CD8-positive, alpha-beta memory T cell (primary cell): Measurements from ENCODE around the gene ANTXR2. TPM values are rescaled to one million over a fixed set of nuclear protein-coding genes. Genes with fewer than 3 reads are reported as not detected.
A peak's percentile ranks its signal among the peaks of the same experiment; 100 is the strongest.

Experiments used
- CTCF ChIA-PET: fragments of 350-600 bp; sonication (Branson Sonifier 250); formaldehyde crosslinking; loops from one replicate; lab custom pipeline; 2021; ENCODE audit warnings: antibody characterized with exemption; lab: Charles Lee
- POLR2A ChIA-PET: fragments of 350-600 bp; sonication (Branson Sonifier 250); formaldehyde crosslinking; loops from one replicate; lab custom pipeline; 2021; ENCODE audit warnings: antibody characterized with exemption; lab: Charles Lee
- DNase-seq, 5 donors: peaks; one replicate each; pipeline versions ENCODE4 v3.0.0 to v3.0.0-alpha.2; 2020 to 2022; ENCODE audit warnings: mixed read lengths in 1 of 5
- H3K27ac ChIP-seq: one replicate; pipeline ENCODE4 v1.7.0; 2013; ENCODE audit warnings: low read depth, mild to moderate bottlenecking, low read length, moderate library complexity
- H3K27me3 ChIP-seq: 2 replicates; pipeline ENCODE4 v1.7.0; 2013; ENCODE audit warnings: low read length, mild to moderate bottlenecking; ENCODE audit not compliant: insufficient read depth, poor library complexity, severe bottlenecking
- H3K36me3 ChIP-seq: 2 replicates; pipeline ENCODE4 v1.7.0; 2013; ENCODE audit warnings: mild to moderate bottlenecking, low read length, moderate library complexity; ENCODE audit not compliant: insufficient read depth
- H3K4me1 ChIP-seq: 2 replicates; pipeline ENCODE4 v1.7.0; 2013; ENCODE audit warnings: mild to moderate bottlenecking, low read length, moderate library complexity; ENCODE audit not compliant: insufficient read depth
- H3K4me3 ChIP-seq: 2 replicates; pipeline ENCODE4 v1.7.0; 2013; ENCODE audit warnings: mild to moderate bottlenecking, low read length
- H3K9me3 ChIP-seq: 2 replicates; pipeline ENCODE4 v1.7.0; 2013; ENCODE audit warnings: mild to moderate bottlenecking, low read length
- H3K27ac Mint-ChIP-seq, 8 donors: one replicate each; pipeline ENCODE4 v1.8.0; 2020 to 2021; ENCODE audit warnings: mixed read lengths in 8 of 8, mild to moderate bottlenecking in 6 of 8, inconsistent platforms in 3 of 8, moderate library complexity in 3 of 8
- H3K27me3 Mint-ChIP-seq, 2 donors: one replicate each; pipeline ENCODE4 v1.8.0; 2020 to 2021; ENCODE audit warnings: mixed read lengths in 2 of 2, mild to moderate bottlenecking in 1 of 2, moderate library complexity in 1 of 2
- H3K36me3 Mint-ChIP-seq, 3 donors: one replicate each; pipeline ENCODE4 v1.8.0; 2020 to 2021; ENCODE audit warnings: mixed read lengths in 3 of 3, inconsistent platforms in 1 of 3, mild to moderate bottlenecking in 1 of 3
- H3K4me1 Mint-ChIP-seq, 3 donors: one replicate each; pipeline ENCODE4 v1.8.0; 2020 to 2021; ENCODE audit warnings: mixed read lengths in 3 of 3, inconsistent platforms in 1 of 3, mild to moderate bottlenecking in 1 of 3
- H3K4me3 Mint-ChIP-seq, 7 donors: one replicate each; pipeline ENCODE4 v1.8.0; 2020 to 2021; ENCODE audit warnings: mixed read lengths in 7 of 7, mild to moderate bottlenecking in 6 of 7, moderate library complexity in 4 of 7, inconsistent platforms in 2 of 7
- H3K9me3 Mint-ChIP-seq, 5 donors: one replicate each; pipeline ENCODE4 v1.8.0; 2020 to 2022; ENCODE audit warnings: mixed read lengths in 5 of 5, mild to moderate bottlenecking in 3 of 5, moderate library complexity in 2 of 5, inconsistent platforms in 1 of 5
- polyA plus RNA-seq: library from polyadenylated mRNA; unstranded; fragments of 300-500 nt; fragmentation: Illumina TruSeq; gene quantifications from one replicate; pipeline ENCODE4 v1.2.3, GENCODE V29; 2021
- total RNA-seq, 2 experiments: library from RNA; stranded (reverse); gene quantifications; one replicate each; pipeline ENCODE4 v1.2.3, GENCODE V29; 2021

Gene ANTXR2
- total and polyA plus RNA-seq, 3 experiments from 2014 or later: 18.2 to 44.2 (median 20.6) TPM

- DNase-seq: no peak
- Mint-ChIP-seq H3K27me3 (no peaks in the 10 kb centered on the region), H3K4me3 (no peak overlapping the region), H3K4me1 (peaks cover 24 to 44% (median 42%) of the 10 kb centered on the region in 3 donors), H3K36me3 (peaks cover 3 to 21% (median 11%) of the 10 kb centered on the region in 3 donors), H3K27ac (peak overlapping the region in 1 of 8 donors; percentile 38), H3K9me3 (no peaks in the 10 kb centered on the region)
- ChIA-PET POLR2A (no interaction called here), CTCF (no interaction called here)
- H3K36me3 ChIP-seq: no peaks in the 10 kb centered on the region
- H3K27me3 ChIP-seq: no peaks in the 10 kb centered on the region
- H3K4me1 ChIP-seq: peaks cover 22% of the 10 kb centered on the region
- H3K9me3 ChIP-seq: no peaks in the 10 kb centered on the region
- no peak overlapping the region for H3K4me3 ChIP-seq
- H3K27ac ChIP-seq: no peak overlapping the region
Measured at GRCh38 chr4:80012291-80012690, 60.7 kb downstream of the ANTXR2 start.

DNA sequence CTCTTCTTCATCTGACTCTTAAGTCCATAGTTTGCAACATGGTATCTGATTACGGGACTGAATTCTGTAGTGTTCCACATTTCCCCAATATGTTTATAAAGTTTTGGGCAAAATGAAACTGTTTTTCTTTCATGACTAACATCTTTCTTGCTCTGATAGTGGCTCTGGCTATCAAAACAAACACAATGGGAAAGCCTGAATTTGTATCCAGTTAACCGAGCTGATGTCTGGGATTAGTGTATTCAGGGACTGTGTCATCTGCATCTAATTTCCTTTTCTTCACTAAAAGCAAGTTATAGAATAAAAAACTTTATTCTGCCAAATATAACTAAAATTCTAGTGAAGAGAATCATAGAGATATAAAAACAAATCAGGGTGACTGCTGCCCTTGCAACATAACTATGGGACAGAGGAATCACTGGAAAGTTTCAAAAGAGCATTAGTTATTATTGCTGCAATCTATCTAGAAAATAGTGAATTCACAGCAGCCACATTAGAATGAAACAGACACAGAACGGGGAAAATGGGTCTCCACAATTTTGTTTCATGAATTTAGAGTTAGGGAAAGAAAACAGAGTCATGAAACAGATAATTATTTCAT lies 61.3 kb downstream of the ANTXR2 start:
- ChIA-PET CTCF (no interaction called here), POLR2A (no interaction called here)
- no peaks in the 10 kb centered on the region for H3K9me3 ChIP-seq
- H3K4me1 ChIP-seq: peaks cover 24% of the 10 kb centered on the region
- H3K4me3 ChIP-seq: no peak overlapping the region
- Mint-ChIP-seq H3K9me3 (no peaks in the 10 kb centered on the region), H3K27me3 (no peaks in the 10 kb centered on the region), H3K4me3 (no peak overlapping the region), H3K36me3 (peaks cover 3 to 21% (median 11%) of the 10 kb centered on the region in 3 donors), H3K27ac (peak overlapping the region in 4 of 8 donors; percentile 8 to 41 (median 19)), H3K4me1 (peaks cover 29 to 50% (median 48%) of the 10 kb centered on the region in 3 donors)
- no peaks in the 10 kb centered on the region for H3K36me3 ChIP-seq
- no peak overlapping the region for H3K27ac ChIP-seq
- no peaks in the 10 kb centered on the region for H3K27me3 ChIP-seq
- no peak for DNase-seq

GRCh38 chr4:80010316-80010715 lies 62.7 kb downstream of the ANTXR2 start:
- H3K4me1 ChIP-seq: peaks cover 39% of the 10 kb centered on the region
- CTCF ChIA-PET: no interaction called here
- Mint-ChIP-seq H3K36me3 (peaks cover 3 to 23% (median 11%) of the 10 kb centered on the region in 3 donors), H3K27ac (peak overlapping the region in 5 of 8 donors; percentile 5 to 53 (median 15)), H3K27me3 (no peaks in the 10 kb centered on the region), H3K4me3 (peak overlapping the region in 2 of 7 donors; percentile 6 to 41), H3K4me1 (peaks cover 36 to 64% (median 62%) of the 10 kb centered on the region in 3 donors), H3K9me3 (no peaks in the 10 kb centered on the region)
- H3K27ac ChIP-seq: no peak overlapping the region
- H3K36me3 ChIP-seq: no peaks in the 10 kb centered on the region
- no peaks in the 10 kb centered on the region for H3K27me3 ChIP-seq
- DNase-seq: no peak
- no peak overlapping the region for H3K4me3 ChIP-seq
- no peaks in the 10 kb centered on the region for H3K9me3 ChIP-seq
- POLR2A ChIA-PET: no interaction called here

DNA sequence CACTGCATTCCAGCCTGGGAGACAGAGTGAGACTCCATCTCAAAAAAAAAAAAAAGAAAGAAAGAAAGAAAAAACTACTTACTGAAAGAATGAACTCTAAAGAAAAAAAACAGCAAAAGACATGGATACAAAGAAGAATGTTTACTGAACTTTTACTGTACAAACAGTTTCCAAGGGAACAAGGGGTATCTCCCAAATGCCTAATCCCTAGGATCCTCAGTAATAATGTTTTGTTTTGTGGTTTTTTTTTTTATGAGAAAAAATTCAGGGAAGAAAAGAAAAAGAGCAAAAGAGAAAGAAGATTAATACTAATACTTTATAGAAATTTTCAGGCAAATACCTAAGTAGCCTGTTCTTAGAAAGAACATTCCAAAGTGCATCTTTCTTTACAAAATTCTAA lies 63.2 kb downstream of the ANTXR2 start:
- peaks cover 0 to 1% (median under 1%) of the 10 kb centered on the region in 5 donors for H3K9me3 Mint-ChIP-seq
- H3K4me3 Mint-ChIP-seq: no peak overlapping the region
- POLR2A ChIA-PET: no interaction called here
- no peak for DNase-seq
- Histone ChIP-seq H3K27me3 (no peaks in the 10 kb centered on the region), H3K9me3 (no peaks in the 10 kb centered on the region), H3K4me3 (no peak overlapping the region), H3K36me3 (no peaks in the 10 kb centered on the region), H3K27ac (no peak overlapping the region), H3K4me1 (peaks cover 40% of the 10 kb centered on the region)
- H3K4me1 Mint-ChIP-seq: peaks cover 36 to 68% (median 64%) of the 10 kb centered on the region in 3 donors
- peak overlapping the region in 1 of 8 donors; percentile 41 for H3K27ac Mint-ChIP-seq
- H3K36me3 Mint-ChIP-seq: peaks cover 5 to 23% (median 11%) of the 10 kb centered on the region in 3 donors
- CTCF ChIA-PET: no interaction called here
- no peaks in the 10 kb centered on the region for H3K27me3 Mint-ChIP-seq

DNA sequence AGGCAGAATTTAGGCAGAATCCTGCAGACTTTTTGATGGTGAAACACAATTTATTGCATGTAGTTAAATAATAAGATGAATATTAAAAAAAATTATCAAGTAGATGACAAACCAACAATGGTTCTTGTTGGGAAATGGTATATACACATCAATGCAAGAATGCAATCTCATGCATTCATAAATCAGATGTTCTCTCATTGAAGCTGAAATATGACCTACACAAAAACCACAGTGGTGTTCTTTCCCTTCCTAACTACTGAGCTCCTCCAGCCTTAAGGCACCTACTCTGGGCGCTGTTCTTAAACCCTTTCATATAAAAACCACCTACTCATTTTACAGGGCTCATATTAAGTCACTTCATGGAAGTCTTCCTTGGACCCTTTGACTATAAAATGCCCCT lies 64.1 kb downstream of the ANTXR2 start:
- Histone ChIP-seq H3K4me3 (no peak overlapping the region), H3K4me1 (peaks cover 40% of the 10 kb centered on the region), H3K27me3 (no peaks in the 10 kb centered on the region), H3K36me3 (no peaks in the 10 kb centered on the region), H3K9me3 (no peaks in the 10 kb centered on the region), H3K27ac (no peak overlapping the region)
- Mint-ChIP-seq H3K9me3 (peaks cover 4 to 7% (median 6%) of the 10 kb centered on the region in 5 donors), H3K4me1 (peaks cover 36 to 68% (median 64%) of the 10 kb centered on the region in 3 donors), H3K36me3 (peaks cover 12 to 27% (median 12%) of the 10 kb centered on the region in 3 donors), H3K4me3 (peak overlapping the region in 2 of 7 donors; percentile 17 to 20), H3K27me3 (no peaks in the 10 kb centered on the region), H3K27ac (peak overlapping the region in 5 of 8 donors; percentile 34 to 72 (median 56))
- ChIA-PET CTCF (no interaction called here), POLR2A (no interaction called here)
- no peak for DNase-seq

DNA sequence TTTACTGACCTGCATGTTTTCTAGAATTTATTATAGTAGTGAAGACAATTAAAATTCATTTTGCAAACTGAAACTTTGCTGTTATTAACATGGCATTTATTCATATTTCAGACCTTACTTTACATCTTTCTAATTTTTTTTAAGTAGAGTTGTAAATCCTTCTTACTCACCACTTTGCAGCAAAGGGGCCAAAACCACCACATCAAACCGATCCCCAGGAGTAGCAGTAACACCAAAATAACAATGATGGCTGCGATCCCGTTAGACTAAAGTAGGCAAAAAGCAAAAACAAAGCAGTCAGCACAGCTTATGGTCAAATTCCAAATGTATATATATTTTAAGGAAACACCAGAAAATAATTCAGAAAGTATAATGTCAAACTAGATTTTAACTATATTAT lies 64.7 kb downstream of the ANTXR2 start:
- CTCF ChIA-PET: no interaction called here
- H3K4me1 ChIP-seq: peaks cover 40% of the 10 kb centered on the region
- no peaks in the 10 kb centered on the region for H3K36me3 ChIP-seq
- Mint-ChIP-seq H3K4me3 (peak overlapping the region in 6 of 7 donors; percentile 0 to 67 (median 22)), H3K9me3 (peaks cover 4 to 7% (median 6%) of the 10 kb centered on the region in 5 donors), H3K27me3 (no peaks in the 10 kb centered on the region), H3K4me1 (peaks cover 36 to 68% (median 64%) of the 10 kb centered on the region in 3 donors), H3K36me3 (peaks cover 11 to 26% (median 15%) of the 10 kb centered on the region in 3 donors), H3K27ac (peak overlapping the region; percentile 9 to 93 (median 82))
- no peak overlapping the region for H3K4me3 ChIP-seq
- no peak for DNase-seq
- POLR2A ChIA-PET: no interaction called here
- no peaks in the 10 kb centered on the region for H3K27me3 ChIP-seq
- H3K27ac ChIP-seq: peak overlapping the region; percentile 41
- no peaks in the 10 kb centered on the region for H3K9me3 ChIP-seq

DNA sequence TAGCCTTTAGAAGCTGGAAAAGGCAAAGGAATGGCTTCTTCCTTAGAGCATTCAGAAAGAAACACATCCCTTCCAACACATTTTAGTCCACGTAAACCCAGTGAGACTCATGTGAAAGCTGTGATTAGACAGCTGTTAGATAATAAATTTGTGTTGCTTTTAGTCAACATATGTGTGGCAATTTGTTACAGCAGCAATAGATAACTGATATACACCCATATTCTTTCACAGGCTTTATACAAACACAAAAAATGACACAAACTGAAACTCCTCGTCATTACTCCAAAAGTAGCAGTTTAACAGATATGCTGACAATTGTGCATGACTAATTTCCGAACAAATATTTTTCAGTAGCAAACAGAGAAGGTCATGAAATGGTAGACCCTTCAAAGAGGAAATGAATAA lies 65.3 kb downstream of the ANTXR2 start:
- CTCF ChIA-PET: no interaction called here
- peaks cover 36 to 66% (median 64%) of the 10 kb centered on the region in 3 donors for H3K4me1 Mint-ChIP-seq
- POLR2A ChIA-PET: no interaction called here

GRCh38 chr4:80006935-80007744 lies 65.9 kb downstream of the ANTXR2 start:
- Histone ChIP-seq H3K4me3 (no peak overlapping the region), H3K9me3 (no peaks in the 10 kb centered on the region), H3K27ac (peak overlapping the region; percentile 41), H3K4me1 (peaks cover 40% of the 10 kb centered on the region), H3K36me3 (no peaks in the 10 kb centered on the region), H3K27me3 (no peaks in the 10 kb centered on the region)
- Mint-ChIP-seq H3K27me3 (no peaks in the 10 kb centered on the region), H3K36me3 (peaks cover 11 to 24% (median 15%) of the 10 kb centered on the region in 3 donors), H3K4me1 (peaks cover 36 to 65% (median 64%) of the 10 kb centered on the region in 3 donors), H3K4me3 (peak overlapping the region; percentile 9 to 76 (median 62)), H3K27ac (peak overlapping the region; percentile 68 to 93 (median 76)), H3K9me3 (peaks cover 4 to 7% (median 7%) of the 10 kb centered on the region in 5 donors)
- CTCF ChIA-PET: no interaction called here
- DNase-seq: peak in 1 of 5 donors; percentile 19
- POLR2A ChIA-PET: no interaction called here

More for the DNA sequence above, 65.3 kb downstream of the ANTXR2 start:
- peaks cover 40% of the 10 kb centered on the region for H3K4me1 ChIP-seq
- H3K4me3 ChIP-seq: no peak overlapping the region
- H3K27ac ChIP-seq: peak overlapping the region; percentile 41
- no peak for DNase-seq
- H3K27me3 ChIP-seq: no peaks in the 10 kb centered on the region
- Mint-ChIP-seq H3K27me3 (no peaks in the 10 kb centered on the region), H3K36me3 (peaks cover 11 to 25% (median 15%) of the 10 kb centered on the region in 3 donors), H3K9me3 (peaks cover 4 to 7% (median 7%) of the 10 kb centered on the region in 5 donors), H3K4me3 (peak overlapping the region in 6 of 7 donors; percentile 17 to 67 (median 30)), H3K27ac (peak overlapping the region; percentile 9 to 93 (median 82))
- no peaks in the 10 kb centered on the region for H3K9me3 ChIP-seq
- H3K36me3 ChIP-seq: no peaks in the 10 kb centered on the region
